HepG2 (cell line): ENCODE results near the gene RGS8.

ENCODE experiments used
- AGO2 ChIP-seq: fragments of 200-400 bp; formaldehyde crosslinking; optimal IDR thresholded peaks from 2 replicates; pipeline ENCODE3; 2017; ENCODE audit warnings: mild to moderate bottlenecking, low read depth, low read length, moderate library complexity
- CAMTA2 ChIP-seq: sonication (generic); formaldehyde crosslinking; IDR thresholded peaks from 2 replicates; pipeline ENCODE4 v1.4.0; 2020; ENCODE audit warnings: mild to moderate bottlenecking, missing genetic modification reagents, borderline replicate concordance
- FOXM1 ChIP-seq: sonication (generic); formaldehyde crosslinking; IDR thresholded peaks from 2 replicates; pipeline ENCODE4 v1.5.0; 2020; ENCODE audit warnings: missing genetic modification reagents
- KLF16 ChIP-seq, 2 experiments: sonication (generic) in 1 of 2; formaldehyde crosslinking in 1 of 2; IDR thresholded peaks; 2 replicates each; pipeline versions ENCODE4 v1.6.1 to v1.8.0; 2016 to 2023; ENCODE audit warnings: missing genetic modification reagents in 2 of 2, missing compliant biosample characterization in 1 of 2
- SOX6 ChIP-seq, 2 experiments: fragments of 450-650 bp in 1 of 2; sonication (generic) in 1 of 2; formaldehyde crosslinking in 1 of 2; IDR thresholded peaks; 2 replicates each; pipeline versions ENCODE4 v1.4.0 to v1.6.1; 2017 to 2020; ENCODE audit warnings: antibody characterized with exemption in 1 of 2, mild to moderate bottlenecking in 1 of 2, missing genetic modification reagents in 1 of 2
- SUZ12 ChIP-seq: fragments of 150-350 bp; IDR thresholded peaks from 2 replicates; pipeline ENCODE4 v1.6.1; 2014; ENCODE audit warnings: low read depth, low read length
- ZNF124 ChIP-seq: sonication (generic); formaldehyde crosslinking; IDR thresholded peaks from 2 replicates; pipeline ENCODE4 v1.4.0; 2020; ENCODE audit warnings: missing genetic modification reagents
- ZNF234 ChIP-seq: sonication (generic); formaldehyde crosslinking; conservative IDR thresholded peaks from 2 replicates; pipeline ENCODE4 v1.5.1; 2020; ENCODE audit warnings: mild to moderate bottlenecking, missing genetic modification reagents
- TF ChIP-seq, protein P1 (sequence below): sonication (generic); formaldehyde crosslinking; IDR thresholded peaks from 2 replicates; pipeline ENCODE4 v1.5.0; 2020; ENCODE audit warnings: mild to moderate bottlenecking, missing genetic modification reagents, moderate library complexity

DNA sequence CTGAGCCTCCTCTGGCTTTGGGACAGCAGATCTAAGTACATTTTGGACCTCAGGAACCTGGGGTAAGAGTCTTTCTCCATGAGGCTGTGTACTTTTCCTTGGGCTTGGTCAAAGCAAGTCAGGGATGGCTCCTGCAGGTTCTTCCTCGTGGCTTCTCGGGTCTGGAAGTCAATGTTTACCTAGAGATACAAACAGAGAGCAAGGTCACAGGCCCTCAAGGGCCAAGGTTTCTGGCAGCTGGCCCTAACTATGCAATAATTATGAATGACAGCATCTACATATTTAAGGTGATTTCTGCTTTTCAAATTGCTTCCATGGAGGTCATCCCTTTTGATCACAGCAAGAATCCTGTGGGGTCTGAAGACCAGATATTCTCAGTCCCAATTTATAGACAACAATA lies 37.6 kb downstream of the RGS8 start:
- TF ChIP-seq SUZ12 (no peak), ZNF234 (CRISPR knock-in tag) (no peak), FOXM1 (CRISPR knock-in tag) (no peak), CAMTA2 (CRISPR knock-in tag) (no peak), SOX6 (IDR thresholded peaks at IDR 0.05) (no peak), SOX6 (CRISPR knock-in tag; IDR thresholded peaks at IDR 0.05) (no peak), ZNF124 (CRISPR knock-in tag) (no peak), AGO2 (no peak), KLF16 (CRISPR knock-in tag; IDR thresholded peaks at IDR 0.05) (no peak)
- TF ChIP-seq, protein P1, sequence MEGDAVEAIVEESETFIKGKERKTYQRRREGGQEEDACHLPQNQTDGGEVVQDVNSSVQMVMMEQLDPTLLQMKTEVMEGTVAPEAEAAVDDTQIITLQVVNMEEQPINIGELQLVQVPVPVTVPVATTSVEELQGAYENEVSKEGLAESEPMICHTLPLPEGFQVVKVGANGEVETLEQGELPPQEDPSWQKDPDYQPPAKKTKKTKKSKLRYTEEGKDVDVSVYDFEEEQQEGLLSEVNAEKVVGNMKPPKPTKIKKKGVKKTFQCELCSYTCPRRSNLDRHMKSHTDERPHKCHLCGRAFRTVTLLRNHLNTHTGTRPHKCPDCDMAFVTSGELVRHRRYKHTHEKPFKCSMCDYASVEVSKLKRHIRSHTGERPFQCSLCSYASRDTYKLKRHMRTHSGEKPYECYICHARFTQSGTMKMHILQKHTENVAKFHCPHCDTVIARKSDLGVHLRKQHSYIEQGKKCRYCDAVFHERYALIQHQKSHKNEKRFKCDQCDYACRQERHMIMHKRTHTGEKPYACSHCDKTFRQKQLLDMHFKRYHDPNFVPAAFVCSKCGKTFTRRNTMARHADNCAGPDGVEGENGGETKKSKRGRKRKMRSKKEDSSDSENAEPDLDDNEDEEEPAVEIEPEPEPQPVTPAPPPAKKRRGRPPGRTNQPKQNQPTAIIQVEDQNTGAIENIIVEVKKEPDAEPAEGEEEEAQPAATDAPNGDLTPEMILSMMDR: no peak
